ENCODE measurements around the gene MAPK11.

Gene MAPK11

DNA sequence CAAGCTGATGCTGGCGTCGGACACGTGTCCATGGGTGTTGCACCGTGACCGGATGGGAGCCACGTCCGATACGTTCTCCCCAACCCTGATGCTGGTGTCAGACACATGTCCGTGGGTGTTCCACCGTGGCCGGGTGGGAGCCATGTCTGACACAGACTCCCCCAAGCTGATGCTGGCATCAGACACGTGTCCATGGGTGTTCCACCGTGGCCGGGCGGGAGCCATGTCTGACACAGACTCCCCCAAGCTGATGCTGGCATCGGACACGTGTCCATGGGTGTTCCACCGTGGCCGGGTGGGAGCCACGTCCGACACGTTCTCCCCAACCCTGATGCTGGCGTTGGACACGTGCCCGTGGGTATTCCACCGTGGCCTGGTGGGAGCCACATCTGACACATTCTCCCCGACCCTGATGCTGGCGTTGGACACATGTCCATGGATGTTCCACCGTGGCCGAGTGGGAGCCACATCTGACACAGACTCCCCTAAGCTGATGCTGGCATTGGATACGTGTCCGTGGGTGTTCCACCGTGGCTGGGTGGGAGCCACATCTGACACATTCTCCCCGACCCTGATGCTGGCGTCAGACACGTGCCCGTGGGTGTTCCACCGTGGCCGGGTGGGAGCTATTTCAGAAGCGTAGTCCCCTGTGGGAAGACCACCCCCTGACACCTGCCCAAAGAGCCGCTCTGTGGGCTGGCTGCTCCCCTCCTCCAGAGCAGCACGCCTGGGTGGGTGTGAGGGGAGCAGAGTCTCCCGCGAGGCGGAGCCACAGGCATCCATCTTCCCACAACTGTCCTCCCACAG, 49.4 kb downstream of the MAPK11 start:
- DNase-seq: no peak

DNA sequence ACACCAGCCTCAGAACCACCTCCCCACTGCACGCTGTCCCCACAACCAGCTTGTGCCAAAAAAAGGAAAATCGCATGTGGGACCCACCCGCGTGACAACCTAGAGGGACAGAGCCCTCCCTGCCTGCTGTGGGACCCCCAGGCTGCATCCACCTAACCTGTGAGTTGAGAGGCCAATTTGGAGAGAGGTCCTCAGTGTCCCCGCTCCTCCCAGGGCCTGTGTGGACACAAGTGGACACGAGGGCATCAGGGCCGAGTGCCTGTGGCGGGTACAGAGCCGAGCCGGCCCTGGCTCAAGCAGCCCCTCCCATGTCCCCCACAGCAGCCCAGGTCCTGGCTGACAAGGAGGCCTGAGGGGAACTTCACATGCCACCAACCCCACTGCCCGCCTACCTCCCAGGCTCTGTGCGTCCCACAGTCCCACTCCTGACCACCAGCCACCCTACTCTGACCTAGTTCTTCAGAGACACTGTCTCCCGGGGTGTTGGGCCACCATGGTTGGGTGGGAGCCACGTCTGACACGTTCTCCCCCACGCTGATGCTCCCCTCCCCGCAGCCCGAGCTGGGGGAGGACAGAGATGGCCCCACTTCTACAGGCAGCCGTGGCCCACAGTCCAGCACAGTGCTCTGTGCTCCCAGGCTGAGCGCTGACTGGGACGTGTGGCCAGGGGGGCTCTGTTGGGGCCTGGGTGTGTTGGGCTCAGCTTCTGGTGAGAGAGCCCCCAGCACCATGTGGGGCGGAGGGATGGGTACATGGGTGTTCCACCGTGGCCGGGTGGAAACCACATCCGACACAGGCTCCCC, 50.2 kb downstream of the MAPK11 start:
- DNase-seq: no peak

DNA sequence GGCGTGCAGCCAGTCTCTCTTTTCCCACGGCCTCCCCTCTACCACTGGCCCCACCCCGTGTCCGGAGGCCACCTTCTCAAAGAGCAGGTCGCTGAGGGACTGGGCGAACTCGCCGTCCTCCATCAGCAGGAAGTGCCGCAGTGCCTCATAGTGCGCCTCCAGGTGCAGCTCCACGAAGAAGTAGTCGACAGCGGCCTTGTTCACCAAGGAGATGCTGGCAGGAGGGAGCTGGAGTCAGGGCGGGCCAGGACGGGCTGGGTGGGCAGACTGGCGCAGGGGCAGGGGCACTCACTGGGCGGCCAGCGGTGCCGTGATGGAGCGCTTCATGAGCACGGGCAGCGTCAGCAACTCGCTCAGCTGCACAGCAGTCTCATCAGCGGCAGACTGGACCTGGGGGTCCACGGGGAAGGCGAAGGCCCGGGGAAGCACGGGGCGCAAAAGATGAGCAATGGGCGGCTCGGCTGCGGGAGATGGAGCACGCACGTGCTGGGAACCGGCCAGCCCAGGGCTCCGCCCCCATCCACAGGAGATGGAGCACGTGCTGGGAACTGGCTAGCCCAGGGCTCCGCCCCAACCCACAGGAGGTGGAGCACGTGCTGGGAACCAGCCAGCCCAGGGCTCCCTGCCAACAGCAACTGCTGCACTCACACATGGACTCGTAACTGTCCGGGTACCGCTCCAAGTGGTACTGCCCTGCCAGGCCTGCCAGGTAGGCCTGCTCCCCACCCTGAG, 51.0 kb downstream of the MAPK11 start:
- DNase-seq: peak; percentile 11

DNA sequence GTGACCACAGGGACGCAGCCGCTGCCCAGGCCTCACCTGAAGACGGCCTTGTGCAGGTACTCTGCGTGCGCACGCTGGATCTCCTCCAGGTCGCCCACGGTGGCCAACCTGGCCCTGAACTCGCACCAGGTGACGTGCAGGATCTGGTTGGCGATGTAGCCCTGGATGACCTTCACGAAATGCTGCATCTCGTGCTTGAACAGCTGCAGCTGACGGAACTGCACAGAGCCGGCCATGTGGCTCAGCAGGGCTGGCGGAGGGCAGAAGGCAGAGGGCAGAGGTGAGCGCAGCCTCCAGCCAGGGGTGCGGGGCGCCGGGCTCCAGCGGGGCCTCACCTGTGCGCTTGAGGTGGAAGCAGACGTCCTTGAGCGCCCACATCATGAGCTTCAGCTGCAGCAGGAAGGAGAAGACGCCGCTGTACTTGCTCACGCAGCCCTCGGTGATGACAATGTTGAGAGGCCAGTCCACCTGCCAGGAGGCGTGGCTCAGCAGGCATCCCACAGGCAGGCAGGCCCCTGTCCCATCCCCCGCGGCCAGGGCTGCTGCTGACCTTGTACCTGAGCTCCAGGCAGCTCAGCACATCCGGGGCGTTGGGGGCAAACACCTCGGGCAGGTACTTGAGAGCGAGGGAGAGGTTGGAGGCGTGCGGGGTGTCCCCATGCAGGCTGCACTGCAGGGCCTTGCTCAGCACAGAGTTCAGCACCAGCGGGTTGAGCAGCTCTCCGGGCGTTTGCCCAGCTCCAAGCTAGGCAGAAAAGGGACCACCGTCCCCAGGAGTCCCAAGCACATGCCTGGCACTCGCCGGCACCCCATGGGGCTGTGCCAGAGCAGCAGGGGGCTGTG, 51.8 kb downstream of the MAPK11 start:
- peak; percentile 12 for DNase-seq

DNA sequence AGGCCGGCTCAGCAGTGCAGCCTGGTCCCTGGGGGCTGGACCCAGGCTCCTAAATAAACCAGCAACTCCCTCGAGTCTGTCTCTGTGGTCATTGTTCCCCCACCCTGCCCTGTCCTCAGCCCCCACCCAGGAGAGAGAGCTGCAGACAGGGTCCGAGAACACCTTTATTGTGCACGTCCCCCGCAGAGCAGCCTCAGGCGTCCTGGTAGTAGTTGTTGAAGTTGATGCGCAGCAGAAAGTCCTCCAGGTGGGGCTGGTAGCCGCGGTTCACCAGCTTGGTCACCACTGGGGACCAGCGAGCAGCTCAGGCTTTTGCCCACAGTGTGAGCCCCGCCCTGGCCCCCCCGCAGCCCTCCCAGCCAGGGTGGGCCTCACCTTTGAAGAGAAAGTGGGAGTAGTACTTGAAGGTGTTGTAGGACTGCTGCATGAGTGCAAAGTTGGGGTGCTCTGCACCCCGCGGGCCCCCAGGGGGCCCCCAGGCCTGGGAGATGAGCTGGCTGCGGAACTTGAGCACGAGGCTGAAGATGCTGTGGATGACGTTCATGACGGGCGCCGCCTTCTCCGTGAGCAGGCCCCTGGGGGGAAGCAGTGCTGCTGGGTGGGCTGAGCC, 52.5 kb downstream of the MAPK11 start:
- DNase-seq: no peak

DNA sequence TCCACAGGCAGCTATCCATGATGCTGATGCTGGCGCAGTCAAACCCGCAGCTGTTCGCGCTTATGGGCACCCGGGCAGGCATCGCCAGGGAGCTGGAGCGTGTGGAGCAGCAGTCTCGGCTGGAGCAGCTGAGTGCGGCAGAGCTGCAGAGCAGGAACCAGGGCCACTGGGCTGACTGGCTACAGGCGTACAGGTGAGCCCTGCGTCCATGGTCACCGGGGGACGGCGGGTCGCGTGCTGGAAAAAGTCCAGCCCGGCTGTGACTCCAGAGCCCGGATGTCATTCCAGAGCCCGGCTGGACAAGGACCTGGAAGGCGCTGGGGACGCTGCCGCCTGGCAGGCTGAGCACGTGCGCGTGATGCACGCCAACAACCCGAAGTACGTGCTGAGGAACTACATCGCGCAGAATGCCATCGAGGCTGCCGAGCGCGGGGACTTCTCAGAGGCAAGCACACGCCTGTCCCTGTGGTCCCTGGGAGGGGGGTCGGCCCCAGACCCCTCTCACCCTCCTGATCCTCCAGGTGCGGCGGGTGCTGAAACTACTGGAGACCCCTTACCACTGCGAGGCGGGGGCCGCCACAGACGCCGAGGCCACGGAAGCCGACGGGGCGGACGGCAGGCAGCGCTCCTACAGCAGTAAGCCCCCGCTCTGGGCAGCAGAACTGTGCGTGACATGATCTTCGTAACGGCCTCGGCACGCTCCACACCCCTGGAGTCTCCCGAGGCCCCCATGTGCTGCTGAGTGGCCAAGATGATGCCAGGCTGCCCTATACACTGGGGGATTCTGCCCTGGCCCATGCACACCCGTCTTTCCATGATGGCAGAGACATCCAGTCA, 53.3 kb downstream of the MAPK11 start:
- DNase-seq: no peak

DNA sequence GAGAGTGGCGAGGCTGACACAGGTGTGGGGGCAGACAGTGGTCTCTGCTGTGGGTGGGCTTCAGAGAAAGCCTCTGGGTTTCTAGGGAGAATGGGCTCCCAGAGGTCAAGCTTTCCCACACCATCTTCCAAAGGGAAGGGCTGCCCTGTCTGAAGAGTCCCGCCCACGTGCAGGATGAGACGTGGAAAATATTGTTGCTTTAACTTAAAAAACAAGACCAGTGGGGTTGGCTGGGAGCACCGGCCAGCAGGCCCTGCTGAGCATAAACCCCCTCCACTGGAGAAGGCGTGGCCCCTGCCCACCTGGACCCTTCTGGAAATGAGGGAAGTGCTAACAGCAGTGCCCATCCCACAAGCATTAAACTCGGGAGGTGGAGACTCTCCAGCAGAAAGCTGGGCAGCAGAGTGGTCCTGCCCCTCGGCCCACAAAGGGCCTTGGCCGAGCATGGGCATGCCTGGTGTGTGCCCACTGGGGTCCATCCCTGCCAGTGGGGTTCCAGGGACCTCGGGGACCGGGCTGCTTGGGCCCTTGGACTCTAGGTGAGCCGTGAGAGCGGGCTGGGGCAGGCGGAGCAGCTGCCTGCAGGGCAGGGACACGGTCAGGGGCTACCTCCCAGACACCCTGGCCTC, 54.0 kb downstream of the MAPK11 start:
- DNase-seq: no peak

DNA sequence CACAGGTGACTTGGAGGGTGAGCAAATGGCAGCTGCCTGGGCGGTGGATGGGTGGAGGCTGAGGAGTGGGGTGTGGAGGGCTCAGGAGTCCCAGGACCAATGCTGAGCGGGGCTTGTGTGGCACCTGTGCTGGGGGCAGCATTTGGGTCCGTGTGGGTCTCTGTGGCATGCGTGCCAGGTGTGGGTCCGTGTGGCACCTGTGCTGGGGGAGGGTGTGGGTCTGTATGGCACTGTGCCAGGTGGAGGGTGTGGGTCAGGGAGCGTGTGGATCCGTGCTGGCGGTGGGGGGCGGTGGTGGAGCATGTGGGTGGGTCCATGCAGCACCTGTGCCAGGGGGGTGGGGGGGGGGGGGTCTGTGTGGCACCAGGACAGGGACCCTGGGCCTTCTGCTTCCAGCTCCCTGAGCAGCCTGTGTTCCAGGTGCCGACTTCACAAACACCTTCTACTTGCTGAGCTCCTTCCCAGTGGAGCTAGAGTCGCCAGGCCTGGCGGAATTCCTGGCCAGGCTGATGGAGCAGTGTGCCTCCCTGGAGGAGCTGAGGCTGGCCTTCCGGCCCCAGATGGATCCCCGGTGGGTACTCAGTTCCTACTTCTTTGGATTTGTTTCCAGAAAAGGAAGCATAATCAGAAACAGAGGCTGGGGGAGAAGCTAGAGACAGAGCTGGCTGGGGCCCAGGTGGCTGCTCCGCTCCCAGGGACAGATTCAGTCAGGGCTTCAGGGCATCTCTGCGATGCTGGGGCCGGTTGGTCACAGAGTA, 54.7 kb downstream of the MAPK11 start:
- no peak for DNase-seq

Measured in DMS79 treated with DMSO at 0.1 percent for 48 hours (cell line).